ENCODE results near the gene ROCK1.

Gene ROCK1

GRCh38 chr18:21051620-21052019, 60.0 kb downstream of the ROCK1 start:
- TF ChIP-seq GATA3 (IDR thresholded peaks at IDR 0.05; ENCODE audit: low read depth, low read length) (no peak), GATA2 (IDR thresholded peaks at IDR 0.05; ENCODE audit: low read depth, low read length) (no peak)

DNA sequence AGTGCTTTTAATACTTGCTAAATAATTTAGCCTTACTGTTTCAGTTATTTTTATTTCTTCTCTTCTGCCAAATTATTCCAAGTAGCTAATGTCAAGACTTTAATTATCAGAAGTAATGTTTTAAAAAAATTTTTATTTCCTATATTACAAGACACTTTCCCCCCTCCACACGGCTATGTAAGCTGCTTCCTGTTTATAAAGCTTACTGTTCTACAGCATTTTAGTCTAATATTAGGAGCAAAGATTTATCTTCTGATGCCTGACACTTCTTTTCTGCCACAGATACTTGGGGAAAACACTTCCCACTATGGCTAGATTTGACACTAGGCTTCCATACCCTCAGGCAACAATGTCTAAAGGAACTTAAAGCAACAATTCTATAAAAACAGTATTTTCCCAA, 62.3 kb downstream of the ROCK1 start:
- no peak for TF ChIP-seq GATA3 (IDR thresholded peaks at IDR 0.05; ENCODE audit: low read depth, low read length)
- no peak for TF ChIP-seq GATA2 (IDR thresholded peaks at IDR 0.05; ENCODE audit: low read depth, low read length)

DNA sequence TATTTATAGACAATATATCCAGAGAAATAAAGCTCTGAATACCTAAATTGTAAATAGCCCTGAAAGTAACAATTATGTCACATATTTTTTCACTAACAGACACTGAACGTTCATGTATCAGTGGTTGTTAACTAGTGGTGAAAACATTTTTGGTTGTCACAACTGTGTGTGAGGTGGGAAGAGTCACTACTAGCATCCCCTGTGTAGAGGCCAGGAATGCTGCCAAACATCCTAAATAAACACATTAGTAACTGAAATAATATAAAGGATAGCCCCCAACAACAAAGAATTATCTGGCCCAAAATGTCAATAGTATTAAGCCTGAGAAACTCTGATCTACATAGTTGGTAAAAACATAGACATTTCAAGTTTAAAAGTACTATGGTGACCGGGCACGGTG, 64.5 kb downstream of the ROCK1 start:
- TF ChIP-seq GATA3 (IDR thresholded peaks at IDR 0.05; ENCODE audit: low read depth, low read length) (no peak), GATA2 (IDR thresholded peaks at IDR 0.05; ENCODE audit: low read depth, low read length) (no peak)

DNA sequence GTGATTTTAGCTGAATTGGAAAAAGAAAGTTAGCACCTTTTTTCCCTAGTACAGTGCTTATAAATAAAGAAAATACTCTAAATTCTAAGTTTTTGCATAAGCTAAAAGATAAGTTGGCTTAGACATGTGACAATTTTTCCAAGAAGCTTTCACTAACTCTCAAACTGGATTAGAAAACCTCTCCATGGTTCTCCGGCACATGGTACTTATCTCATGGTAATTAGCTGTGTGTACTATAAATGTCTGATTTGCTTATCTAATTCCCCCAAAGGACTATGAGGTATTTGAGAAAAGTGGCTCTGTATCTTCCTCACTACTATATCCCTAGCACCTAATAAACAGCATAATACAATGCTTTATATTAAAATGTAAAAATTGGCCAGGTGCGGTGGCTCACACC, 71.1 kb downstream of the ROCK1 start:
- TF ChIP-seq GATA2 (IDR thresholded peaks at IDR 0.05; ENCODE audit: low read depth, low read length) (no peak), GATA3 (IDR thresholded peaks at IDR 0.05; ENCODE audit: low read depth, low read length) (no peak)

GRCh38 chr18:21038201-21038600, 73.4 kb downstream of the ROCK1 start:
- TF ChIP-seq GATA3 (IDR thresholded peaks at IDR 0.05; ENCODE audit: low read depth, low read length) (no peak), GATA2 (IDR thresholded peaks at IDR 0.05; ENCODE audit: low read depth, low read length) (no peak)

- TF ChIP-seq GATA2 (IDR thresholded peaks at IDR 0.05; ENCODE audit: low read depth, low read length), result no peak
- no peak for TF ChIP-seq GATA3 (IDR thresholded peaks at IDR 0.05; ENCODE audit: low read depth, low read length)
These were observed 79.8 kb downstream of the ROCK1 start for GRCh38 chr18:21031845-21032244.

DNA sequence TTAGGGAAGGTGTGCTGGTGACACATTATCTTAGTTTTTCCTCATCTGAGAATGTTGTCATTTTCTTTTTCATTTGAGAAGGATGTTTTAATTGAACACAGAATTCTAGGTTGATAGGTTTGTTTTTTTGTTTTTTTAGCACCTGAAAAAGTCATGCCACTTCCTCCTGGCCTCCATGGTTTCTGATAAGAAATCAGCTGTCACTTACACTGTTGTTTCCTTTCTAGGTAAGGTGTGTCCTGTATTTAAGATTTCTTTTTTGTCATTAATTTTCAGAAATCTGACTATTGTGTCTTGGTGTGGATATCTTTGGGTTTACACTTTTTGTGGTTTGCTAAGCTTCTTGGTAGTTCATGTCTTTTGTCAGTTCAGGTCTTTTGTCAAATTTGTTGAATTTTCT, 99.3 kb downstream of the ROCK1 start:
- TF ChIP-seq GATA3 (IDR thresholded peaks at IDR 0.05; ENCODE audit: low read depth, low read length), result no peak
- TF ChIP-seq GATA2 (IDR thresholded peaks at IDR 0.05; ENCODE audit: low read depth, low read length), result no peak

- TF ChIP-seq GATA3 (IDR thresholded peaks at IDR 0.05; ENCODE audit: low read depth, low read length) (no peak), GATA2 (IDR thresholded peaks at IDR 0.05; ENCODE audit: low read depth, low read length) (no peak)
These were observed 106.9 kb downstream of the ROCK1 start for GRCh38 chr18:21004726-21005125.

- TF ChIP-seq GATA2 (IDR thresholded peaks at IDR 0.05; ENCODE audit: low read depth, low read length) (no peak), GATA3 (IDR thresholded peaks at IDR 0.05; ENCODE audit: low read depth, low read length) (no peak)
These were observed 110.9 kb downstream of the ROCK1 start for GRCh38 chr18:21000667-21001066.

- TF ChIP-seq GATA3 (IDR thresholded peaks at IDR 0.05; ENCODE audit: low read depth, low read length) (no peak), GATA2 (IDR thresholded peaks at IDR 0.05; ENCODE audit: low read depth, low read length) (no peak)
These were observed 114.2 kb downstream of the ROCK1 start for GRCh38 chr18:20997371-20997770.

DNA sequence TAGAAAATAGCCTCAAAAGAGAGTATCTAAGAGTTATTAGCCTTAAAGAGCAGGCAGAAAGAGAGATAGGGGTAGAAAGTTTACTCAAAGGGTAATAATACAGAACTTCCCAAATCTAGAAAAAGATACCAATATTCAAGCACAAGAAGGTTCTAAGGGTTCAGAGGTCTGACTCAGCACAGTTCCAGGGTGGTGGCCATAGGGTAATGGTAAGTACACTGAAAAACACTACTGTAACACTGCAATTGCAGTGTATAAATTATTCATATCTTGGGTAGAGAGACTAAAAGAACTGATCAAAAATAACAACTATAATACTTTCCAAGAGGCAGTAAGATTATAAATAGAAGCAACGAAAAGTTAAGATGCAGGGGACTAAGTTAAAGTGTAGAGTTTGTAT, 115.2 kb downstream of the ROCK1 start:
- TF ChIP-seq GATA2 (IDR thresholded peaks at IDR 0.05; ENCODE audit: low read depth, low read length), result no peak
- no peak for TF ChIP-seq GATA3 (IDR thresholded peaks at IDR 0.05; ENCODE audit: low read depth, low read length)

- TF ChIP-seq GATA2 (IDR thresholded peaks at IDR 0.05; ENCODE audit: low read depth, low read length) (no peak), GATA3 (IDR thresholded peaks at IDR 0.05; ENCODE audit: low read depth, low read length) (no peak)
These were observed 122.9 kb downstream of the ROCK1 start for GRCh38 chr18:20988726-20989125.

GRCh38 chr18:20975077-20975476, 136.5 kb downstream of the ROCK1 start:
- TF ChIP-seq GATA2 (IDR thresholded peaks at IDR 0.05; ENCODE audit: low read depth, low read length) (no peak), GATA3 (IDR thresholded peaks at IDR 0.05; ENCODE audit: low read depth, low read length) (no peak)

DNA sequence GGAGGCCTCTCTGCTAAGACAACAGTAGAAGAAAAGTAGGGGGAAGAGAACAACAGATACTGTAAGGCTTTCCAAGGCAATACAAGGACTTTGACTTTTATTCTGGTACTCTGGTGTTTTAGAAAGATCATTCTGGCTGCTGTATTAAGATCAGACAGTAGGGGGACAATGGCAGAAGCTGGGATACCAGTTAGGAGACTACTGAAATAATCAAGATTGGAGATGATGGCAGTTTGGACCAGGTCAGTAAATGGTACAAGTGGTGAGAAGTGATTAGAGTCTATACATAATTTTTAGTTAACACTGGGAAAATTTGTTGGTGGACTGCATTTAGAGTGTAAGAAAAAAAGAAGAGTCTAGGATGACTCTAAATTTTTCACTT, 139.7 kb downstream of the ROCK1 start:
- no peak for TF ChIP-seq GATA2 (IDR thresholded peaks at IDR 0.05; ENCODE audit: low read depth, low read length)
- no peak for TF ChIP-seq GATA3 (IDR thresholded peaks at IDR 0.05; ENCODE audit: low read depth, low read length)

DNA sequence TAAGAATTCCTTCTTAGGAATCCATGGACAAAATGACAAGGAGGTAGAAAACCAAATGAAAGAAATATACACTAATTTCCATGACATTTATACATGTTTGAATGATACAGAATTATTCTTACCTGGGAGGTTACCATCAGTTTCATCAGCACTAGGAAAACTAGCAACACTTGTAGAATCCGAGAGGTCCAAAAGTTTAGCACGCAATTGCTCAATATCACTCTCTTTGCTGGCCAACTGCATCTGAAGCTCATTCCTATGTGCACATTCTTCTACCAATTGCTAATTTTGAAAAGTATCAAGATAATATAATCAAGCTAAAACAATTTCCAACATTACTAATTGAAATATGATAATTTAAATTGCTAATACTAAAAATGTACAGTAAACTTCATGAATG, 144.8 kb downstream of the ROCK1 start:
- TF ChIP-seq GATA3 (IDR thresholded peaks at IDR 0.05; ENCODE audit: low read depth, low read length), result no peak
- no peak for TF ChIP-seq GATA2 (IDR thresholded peaks at IDR 0.05; ENCODE audit: low read depth, low read length)

GRCh38 chr18:20963027-20963426, 148.6 kb downstream of the ROCK1 start:
- TF ChIP-seq GATA3 (IDR thresholded peaks at IDR 0.05; ENCODE audit: low read depth, low read length), result no peak
- no peak for TF ChIP-seq GATA2 (IDR thresholded peaks at IDR 0.05; ENCODE audit: low read depth, low read length)

Measured in SH-SY5Y (cell line).